HG03064 (cell line): ENCODE data around the gene FGF14.

ENCODE experiments used
- ATAC-seq: cut with Tn5 transposase; IDR thresholded peaks from one replicate; pipeline ENCODE4 v1.9.1; 2021; ENCODE audit warnings: low read depth; ENCODE audit not compliant: unreplicated experiment

The FGF14 gene

GRCh38 chr13:101833671-101834070 lies 568.2 kb downstream of the FGF14 start:
- ATAC-seq = no peak

- ATAC-seq = no peak
Observed at GRCh38 chr13:101830035-101830434, 571.8 kb downstream of the FGF14 start.

GRCh38 chr13:101829484-101829883 lies 572.4 kb downstream of the FGF14 start:
- ATAC-seq = no peak

GRCh38 chr13:101828119-101828518 lies 573.7 kb downstream of the FGF14 start:
- ATAC-seq = no peak

GRCh38 chr13:101817898-101818297 lies 584.0 kb downstream of the FGF14 start:
- ATAC-seq = no peak

- no peak for ATAC-seq
Observed at GRCh38 chr13:101811881-101812280, 590.0 kb downstream of the FGF14 start.

- ATAC-seq = no peak
Observed at GRCh38 chr13:101811284-101811839, 590.5 kb downstream of the FGF14 start.

GRCh38 chr13:101799196-101799595 lies 602.7 kb downstream of the FGF14 start:
- ATAC-seq = no peak

GRCh38 chr13:101798437-101798836 lies 603.4 kb downstream of the FGF14 start:
- ATAC-seq = no peak

- no peak for ATAC-seq
Observed at GRCh38 chr13:101795460-101795859, 606.4 kb downstream of the FGF14 start.

- ATAC-seq = no peak
Observed at GRCh38 chr13:101795025-101795424, 606.8 kb downstream of the FGF14 start.

GRCh38 chr13:101792189-101792588 lies 609.7 kb downstream of the FGF14 start:
- no peak for ATAC-seq

- ATAC-seq = no peak
Observed at GRCh38 chr13:101785858-101786257, 616.0 kb downstream of the FGF14 start.

GRCh38 chr13:101784313-101784712 lies 617.5 kb downstream of the FGF14 start:
- no peak for ATAC-seq

- no peak for ATAC-seq
Observed at GRCh38 chr13:101783554-101783953, 618.3 kb downstream of the FGF14 start.

GRCh38 chr13:101780211-101780610 lies 621.6 kb downstream of the FGF14 start:
- no peak for ATAC-seq

- no peak for ATAC-seq
Observed at GRCh38 chr13:101779147-101779546, 622.7 kb downstream of the FGF14 start.

- ATAC-seq = no peak
Observed at GRCh38 chr13:101775267-101775666, 626.6 kb downstream of the FGF14 start.

- ATAC-seq = no peak
Observed at GRCh38 chr13:101774393-101774792, 627.5 kb downstream of the FGF14 start.

- ATAC-seq = no peak
Observed at GRCh38 chr13:101773062-101773461, 628.8 kb downstream of the FGF14 start.

- ATAC-seq = no peak
Observed at GRCh38 chr13:101767131-101767530, 634.7 kb downstream of the FGF14 start.

GRCh38 chr13:101763191-101763590 lies 638.7 kb downstream of the FGF14 start:
- no peak for ATAC-seq

- peak; percentile 64 for ATAC-seq
Observed at GRCh38 chr13:101757446-101758039, 644.3 kb downstream of the FGF14 start.
